Subcutaneous abdominal adipose tissue (tissue), 5 donors: Measurements from ENCODE around the gene HOXD4.
A peak's percentile ranks its signal among the peaks of the same experiment; 100 is the strongest.

Source experiments
- H3K27ac ChIP-seq: one replicate; pipeline ENCODE4 v1.7.0; 2013; ENCODE audit warnings: low read depth, mild to moderate bottlenecking, inconsistent platforms, low read length, moderate library complexity
- H3K27me3 ChIP-seq, 5 donors: one replicate each; pipeline ENCODE4 v1.7.0; 2013; ENCODE audit warnings: low read length in 5 of 5, inconsistent platforms in 1 of 5; ENCODE audit not compliant: control insufficient read depth in 5 of 5, insufficient read depth in 4 of 5
- H3K36me3 ChIP-seq, 5 donors: one replicate each; pipeline ENCODE4 v1.7.0; 2013; ENCODE audit warnings: low read length in 5 of 5; ENCODE audit not compliant: control insufficient read depth in 5 of 5, insufficient read depth in 5 of 5
- H3K4me1 ChIP-seq, 5 donors: one replicate each; pipeline ENCODE4 v1.7.0; 2013; ENCODE audit warnings: low read length in 5 of 5, mild to moderate bottlenecking in 3 of 5, moderate library complexity in 1 of 5; ENCODE audit not compliant: control insufficient read depth in 5 of 5, insufficient read depth in 5 of 5
- H3K4me3 ChIP-seq, 5 donors: one replicate each; pipeline ENCODE4 v1.7.0; 2013; ENCODE audit warnings: low read length in 5 of 5, low read depth in 1 of 5
- H3K9ac ChIP-seq, 5 donors: one replicate each; pipeline ENCODE4 v1.7.0; 2013; ENCODE audit warnings: low read length in 5 of 5, mild to moderate bottlenecking in 4 of 5, moderate library complexity in 3 of 5
- H3K9me3 ChIP-seq, 5 donors: one replicate each; pipeline ENCODE4 v1.7.0; 2013; ENCODE audit warnings: low read length in 5 of 5; ENCODE audit not compliant: control insufficient read depth in 5 of 5
- donor health status: healthy.
- donor health status: healthy.
- donor health status: healthy.
- donor health status: healthy.
- donor health status: healthy.

Gene HOXD4

GRCh38 chr2:176189681-176190641, 38.6 kb downstream of the HOXD4 start:
- Histone ChIP-seq H3K4me1 (peaks cover 0 to 27% (median 21%) of the 10 kb centered on the region in 5 donors), H3K9ac (peak overlapping the region in 2 of 5 donors; percentile 47 to 53), H3K9me3 (no peaks in the 10 kb centered on the region), H3K36me3 (no peaks in the 10 kb centered on the region), H3K27me3 (peaks cover 5 to 26% (median 14%) of the 10 kb centered on the region in 5 donors), H3K27ac (no peak overlapping the region), H3K4me3 (peak overlapping the region; percentile 37 to 84 (median 82))

GRCh38 chr2:176192351-176192750, 41.0 kb downstream of the HOXD4 start:
- no peak overlapping the region for H3K9ac ChIP-seq
- no peaks in the 10 kb centered on the region for H3K9me3 ChIP-seq
- peaks cover 5 to 25% (median 14%) of the 10 kb centered on the region in 5 donors for H3K27me3 ChIP-seq
- peaks cover 0 to 27% (median 21%) of the 10 kb centered on the region in 5 donors for H3K4me1 ChIP-seq
- no peak overlapping the region for H3K4me3 ChIP-seq
- H3K27ac ChIP-seq = no peak overlapping the region
- no peaks in the 10 kb centered on the region for H3K36me3 ChIP-seq

GRCh38 chr2:176193048-176193447, 41.7 kb downstream of the HOXD4 start:
- H3K4me3 ChIP-seq = no peak overlapping the region
- H3K36me3 ChIP-seq = no peaks in the 10 kb centered on the region
- H3K27me3 ChIP-seq = peaks cover 3 to 20% (median 14%) of the 10 kb centered on the region in 5 donors

GRCh38 chr2:176199902-176200301, 48.6 kb downstream of the HOXD4 start:
- no peak overlapping the region for H3K9ac ChIP-seq
- H3K27me3 ChIP-seq = no peaks in the 10 kb centered on the region
- H3K9me3 ChIP-seq = peaks cover 0 to 5% (median 4%) of the 10 kb centered on the region in 5 donors
- H3K4me1 ChIP-seq = no peaks in the 10 kb centered on the region
- no peaks in the 10 kb centered on the region for H3K36me3 ChIP-seq
- H3K27ac ChIP-seq = no peak overlapping the region
- no peak overlapping the region for H3K4me3 ChIP-seq

More at GRCh38 chr2:176193048-176193447, 41.7 kb downstream of the HOXD4 start:
- no peak overlapping the region for H3K9ac ChIP-seq
- H3K9me3 ChIP-seq = no peaks in the 10 kb centered on the region
- peaks cover 0 to 21% (median 15%) of the 10 kb centered on the region in 5 donors for H3K4me1 ChIP-seq
- no peak overlapping the region for H3K27ac ChIP-seq

GRCh38 chr2:176200971-176201370, 49.6 kb downstream of the HOXD4 start:
- Histone ChIP-seq H3K27ac (no peak overlapping the region), H3K4me1 (no peaks in the 10 kb centered on the region), H3K9me3 (peaks cover 0 to 8% (median 4%) of the 10 kb centered on the region in 5 donors), H3K36me3 (no peaks in the 10 kb centered on the region), H3K27me3 (no peaks in the 10 kb centered on the region), H3K9ac (no peak overlapping the region), H3K4me3 (no peak overlapping the region)

- no peak overlapping the region for H3K27ac ChIP-seq
- no peak overlapping the region for H3K4me3 ChIP-seq
- no peaks in the 10 kb centered on the region for H3K27me3 ChIP-seq
- no peaks in the 10 kb centered on the region for H3K4me1 ChIP-seq
- H3K9me3 ChIP-seq = peaks cover 0 to 8% (median 4%) of the 10 kb centered on the region in 5 donors
- no peaks in the 10 kb centered on the region for H3K36me3 ChIP-seq
- H3K9ac ChIP-seq = no peak overlapping the region
Observed at GRCh38 chr2:176202491-176202890, 51.1 kb downstream of the HOXD4 start.
